SK-N-SH (cell line): ENCODE results near the gene TRAPPC13. TPM values are rescaled to one million over a fixed set of nuclear protein-coding genes. Genes with fewer than 3 reads are reported as not detected.

Experiments used
- CTCF ChIA-PET: fragments of 300-600, 350-600 bp; formaldehyde crosslinking; extraction: SDS; loops from one replicate; lab custom pipeline; 2021; lab: Yijun Ruan, JAX
- POLR2A ChIA-PET: fragments of 350-600 bp; sonication (Branson Sonifier 250); formaldehyde crosslinking; extraction: SDS; loops from one replicate; lab custom pipeline; 2020; ENCODE audit warnings: antibody characterized with exemption, inconsistent platforms; lab: Yijun Ruan, JAX
- DNase-seq: peaks from one replicate; pipeline ENCODE4 v3.0.0; 2012
- H2AFZ ChIP-seq: fragments of 200-600 bp; sonication (generic); 2 replicates; pipeline ENCODE4 v1.8.1; 2016; ENCODE audit warnings: antibody characterized with exemption, mild to moderate bottlenecking, low read depth
- H3F3A ChIP-seq: fragments of 200-600 bp; sonication (generic); replicated peaks from 2 replicates; pipeline ENCODE3; 2016; ENCODE audit warnings: antibody characterized with exemption, mild to moderate bottlenecking; ENCODE audit not compliant: insufficient read depth
- H3K27ac ChIP-seq, 2 experiments: fragments of 200-500 bp in 1 of 2; fragments of 200-600 bp in 1 of 2; sonication (Bioruptor generic) in 1 of 2; sonication (generic), shearing (Covaris generic) in 1 of 2; 2 replicates each; pipeline versions ENCODE4 v1.5.1 to v1.6.1; 2014 to 2016; ENCODE audit warnings: low read depth in 2 of 2, inconsistent platforms in 1 of 2, low read length in 1 of 2, mild to moderate bottlenecking in 1 of 2, mixed read lengths in 1 of 2
- H3K27me3 ChIP-seq: fragments of 200-600 bp; sonication (generic), shearing (Covaris generic); 2 replicates; pipeline ENCODE4 v1.6.1; 2016; ENCODE audit warnings: mixed run types; ENCODE audit not compliant: insufficient read depth
- H3K36me3 ChIP-seq, 2 experiments: fragments of 200-500 bp in 1 of 2; fragments of 200-600 bp in 1 of 2; sonication (Bioruptor generic) in 1 of 2; sonication (generic) in 1 of 2; replicated peaks in 1 of 2; 2 replicates each; pipeline versions ENCODE3 to v1.5.1; 2014 to 2016; ENCODE audit warnings: low read length in 1 of 2, mild to moderate bottlenecking in 1 of 2; ENCODE audit not compliant: insufficient read depth in 2 of 2, control insufficient read depth in 1 of 2
- H3K4me1 ChIP-seq, 2 experiments: fragments of 200-500 bp in 1 of 2; fragments of 200-600 bp in 1 of 2; sonication (Bioruptor generic) in 1 of 2; sonication (generic), shearing (Covaris generic) in 1 of 2; 2 replicates each; pipeline versions ENCODE4 v1.5.1 to v1.6.1; 2014 to 2016; ENCODE audit warnings: low read depth in 1 of 2, low read length in 1 of 2, mixed run types in 1 of 2; ENCODE audit not compliant: insufficient read depth in 2 of 2, control insufficient read depth in 1 of 2
- H3K4me2 ChIP-seq: fragments of 200-600 bp; sonication (generic), shearing (Covaris generic); 2 replicates; pipeline ENCODE4 v1.6.1; 2017; ENCODE audit warnings: mixed run types
- H3K4me3 ChIP-seq, 2 experiments: fragments of 200-500 bp in 1 of 2; fragments of 200-600 bp in 1 of 2; sonication (Bioruptor generic) in 1 of 2; sonication (generic), shearing (Covaris generic) in 1 of 2; 2 replicates each; pipeline versions ENCODE4 v1.5.1 to v1.8.1; 2014 to 2016; ENCODE audit warnings: low read depth in 2 of 2, inconsistent platforms in 1 of 2, low read length in 1 of 2, mild to moderate bottlenecking in 1 of 2, mixed read lengths in 1 of 2, moderate library complexity in 1 of 2
- H3K79me2 ChIP-seq: fragments of 200-600 bp; sonication (generic); 2 replicates; pipeline ENCODE4 v1.8.1; 2017; ENCODE audit warnings: mild to moderate bottlenecking; ENCODE audit not compliant: insufficient read depth
- H3K9ac ChIP-seq: fragments of 200-600 bp; sonication (generic); 2 replicates; pipeline ENCODE4 v1.6.1; 2017; ENCODE audit warnings: mixed run types
- H3K9me2 ChIP-seq: fragments of 200-600 bp; sonication (generic); 2 replicates; pipeline ENCODE4 v1.6.1; 2017; ENCODE audit warnings: mixed run types
- H3K9me3 ChIP-seq: fragments of 200-600 bp; sonication (generic); 2 replicates; pipeline ENCODE4 v1.6.1; 2017; ENCODE audit warnings: mixed run types, mild to moderate bottlenecking, moderate library complexity
- H4K20me1 ChIP-seq: fragments of 200-600 bp; sonication (generic); 2 replicates; pipeline ENCODE4 v1.6.1; 2017; ENCODE audit warnings: mild to moderate bottlenecking, mixed run types; ENCODE audit not compliant: insufficient read depth
- ELF1 ChIP-seq: IDR thresholded peaks from 2 replicates; pipeline ENCODE4 v1.4.0; 2012
- EP300 ChIP-seq, 2 experiments: IDR thresholded peaks; 2 replicates each; pipeline versions ENCODE4 v1.4.0 to v1.6.1; 2012; ENCODE audit warnings: borderline replicate concordance in 1 of 2, low read depth in 1 of 2, low read length in 1 of 2
- FOSL2 ChIP-seq: IDR thresholded peaks from 2 replicates; pipeline ENCODE4 v1.4.0; 2012; ENCODE audit warnings: low read depth, mild to moderate bottlenecking, moderate library complexity, borderline replicate concordance
- FOXJ3 ChIP-seq: sonication (generic); formaldehyde crosslinking; IDR thresholded peaks from 2 replicates; pipeline ENCODE4 v1.5.1; 2020; ENCODE audit warnings: mild to moderate bottlenecking, missing genetic modification reagents
- GATA2 ChIP-seq: sonication (generic); formaldehyde crosslinking; IDR thresholded peaks from 2 replicates; pipeline ENCODE4 v1.5.0; 2020; ENCODE audit warnings: mild to moderate bottlenecking, missing genetic modification reagents
- IRF3 ChIP-seq: fragments of 150-350 bp; IDR thresholded peaks from 2 replicates; pipeline ENCODE4 v1.6.1; 2016; ENCODE audit warnings: mild to moderate bottlenecking, low read depth, low read length
- MXI1 ChIP-seq: IDR thresholded peaks from 2 replicates; pipeline ENCODE4 v1.6.1; 2012; ENCODE audit warnings: mild to moderate bottlenecking, low read depth, low read length, improper control_type of control experiment
- NFIC ChIP-seq: IDR thresholded peaks from 2 replicates; pipeline ENCODE4 v1.4.0; 2012; ENCODE audit warnings: borderline replicate concordance
- PBX3 ChIP-seq: IDR thresholded peaks from 2 replicates; pipeline ENCODE4; 2012
- POLR2AphosphoS5 ChIP-seq: IDR thresholded peaks from 2 replicates; pipeline ENCODE4 v1.6.1; 2012; ENCODE audit warnings: low read depth, low read length
- RAD21 ChIP-seq: IDR thresholded peaks from 2 replicates; pipeline ENCODE4 v1.6.1; 2012; ENCODE audit warnings: mild to moderate bottlenecking, low read length
- REST ChIP-seq: IDR thresholded peaks from 2 replicates; pipeline ENCODE4 v1.6.1; 2012; ENCODE audit warnings: mild to moderate bottlenecking, low read depth, low read length, moderate library complexity
- RFX5 ChIP-seq: IDR thresholded peaks from 2 replicates; pipeline ENCODE4 v1.6.1; 2012; ENCODE audit warnings: mild to moderate bottlenecking, improper control_type of control experiment, low read length
- SMC3 ChIP-seq: IDR thresholded peaks from 2 replicates; pipeline ENCODE4 v1.6.1; 2012; ENCODE audit warnings: low read depth, low read length, improper control_type of control experiment
- TEAD4 ChIP-seq: IDR thresholded peaks from 2 replicates; pipeline ENCODE4 v1.4.0; 2012; ENCODE audit warnings: mild to moderate bottlenecking, borderline replicate concordance; ENCODE audit not compliant: insufficient read depth
- USF1 ChIP-seq: IDR thresholded peaks from 2 replicates; pipeline ENCODE4 v1.4.0; 2012; ENCODE audit warnings: low read depth, borderline replicate concordance
- USF2 ChIP-seq: fragments of 150-350 bp; IDR thresholded peaks from 2 replicates; pipeline ENCODE4 v1.6.1; 2017; ENCODE audit warnings: antibody characterized with exemption, low read length, low read depth, borderline replicate concordance
- YY1 ChIP-seq: IDR thresholded peaks from 2 replicates; pipeline ENCODE4 v1.4.0; 2012; ENCODE audit warnings: low read depth, mild to moderate bottlenecking
- ZBTB33 ChIP-seq: IDR thresholded peaks from 2 replicates; pipeline ENCODE4 v1.4.0; 2012; ENCODE audit warnings: low read depth, borderline replicate concordance
- WGBS: methylation state at CpG from one replicate; pipeline ENCODE4 v1.1.6; 2017; ENCODE audit warnings: low lambda C conversion rate; 5-methylcytosine and 5-hydroxymethylcytosine counted together
- polyA plus RNA-seq, 3 experiments: library from polyadenylated mRNA; depleted of rRNA; stranded (reverse); fragments of >200 nt; gene quantifications; 2 replicates each; pipeline ENCODE4 v1.2.3, GENCODE V29; 2012

The TRAPPC13 gene
- polyA plus RNA-seq, 1 of the 3 experiments (the other 2 are of a cell fraction): 10.7 TPM

GRCh38 chr5:65707663-65708062 lies 82.8 kb downstream of the TRAPPC13 start (continued):
- TF ChIP-seq REST (no peak), GATA2 (CRISPR knock-in tag) (no peak), ELF1 (no peak), RFX5 (no peak)
- TF ChIP-seq, all 33 proteins: peak for 0

- Histone ChIP-seq H3K36me3 (peaks cover 11 to 26% of the 10 kb centered on the region in 2 experiments), H3K9ac (no peak overlapping the region), H3K9me3 (no peaks in the 10 kb centered on the region), H3K79me2 (no peaks in the 10 kb centered on the region), H4K20me1 (no peaks in the 10 kb centered on the region), H3K4me2 (no peak overlapping the region), H3K4me3 (no peak overlapping the region), H3K9me2 (no peaks in the 10 kb centered on the region), H3K27me3 (no peaks in the 10 kb centered on the region), H3K4me1 (peaks cover 0 to 9% of the 10 kb centered on the region in 2 experiments; a peak in 1 of 4 replicates), H2AFZ (no peak overlapping the region), H3K27ac (no peak overlapping the region), H3F3A (peaks cover 11% of the 10 kb centered on the region)
- 98% methylated on average over 4 of the region's 4 CpGs for WGBS
- ChIA-PET POLR2A (no interaction called here), CTCF (no interaction called here)
- TF ChIP-seq EP300 (IDR thresholded peaks at IDR 0.05; ENCODE audit: borderline replicate concordance in 1 of 2, low read depth in 1 of 2, low read length in 1 of 2) (no peak), FOXJ3 (no peak), USF2 (no peak), SMC3 (no peak), NFIC (no peak), ZBTB33 (no peak), USF1 (no peak), PBX3 (no peak), FOSL2 (no peak), POLR2AphosphoS5 (no peak), YY1 (no peak), TEAD4 (no peak), IRF3 (no peak), MXI1 (no peak), RAD21 (no peak)
- DNase-seq: no peak
These were observed 83.3 kb downstream of the TRAPPC13 start for GRCh38 chr5:65708145-65708544.
